Upper lobe of left lung (tissue), 6 donors: ENCODE measurements around the gene XPR1. TPM values are rescaled to one million over a fixed set of nuclear protein-coding genes. Genes with fewer than 3 reads are reported as not detected.

ENCODE experiments used
- ATAC-seq, 2 donors: fragments of 200-7000 bp; cut with Tn5 transposase; one replicate each; pipeline ENCODE4 v1.9.1; 2022; ENCODE audit warnings: mild to moderate bottlenecking in 2 of 2, moderate library complexity in 2 of 2; ENCODE audit not compliant: low FRiP score in 2 of 2
- DNase-seq, 2 donors: peaks; one replicate each; pipeline ENCODE4 v3.0.0-alpha.2; 2019 to 2020
- H3K27ac ChIP-seq, 4 donors: fragments of 200-600 bp; sonication (generic); one replicate each; pipeline ENCODE4 v1.5.1; 2016 to 2019
- H3K27me3 ChIP-seq, 4 donors: fragments of 200-600 bp; sonication (generic); one replicate each; pipeline ENCODE4 v1.5.1; 2017 to 2019
- H3K36me3 ChIP-seq, 4 donors: fragments of 200-600 bp; sonication (generic); one replicate each; pipeline ENCODE4 v1.5.1; 2016 to 2019
- H3K4me1 ChIP-seq, 4 donors: fragments of 200-600 bp; sonication (generic); one replicate each; pipeline ENCODE4 v1.5.1; 2018 to 2019
- H3K4me3 ChIP-seq, 4 donors: fragments of 200-600 bp; sonication (generic); one replicate each; pipeline ENCODE4 v1.5.1; 2017 to 2019; ENCODE audit warnings: mild to moderate bottlenecking in 2 of 4, moderate library complexity in 1 of 4
- H3K9me3 ChIP-seq, 4 donors: fragments of 200-600 bp; sonication (generic); one replicate each; pipeline ENCODE4 v1.5.1; 2018 to 2019
- EP300 ChIP-seq, 4 donors: sonication (generic); formaldehyde crosslinking; IDR thresholded peaks; one replicate each; pipeline ENCODE4 v1.5.1; 2017; ENCODE audit warnings: antibody characterized with exemption in 4 of 4, control low read depth in 2 of 4
- POLR2A ChIP-seq, 4 donors: fragments of 450-650 bp; IDR thresholded peaks; one replicate each; pipeline ENCODE4 v1.5.1; 2016 to 2017; ENCODE audit warnings: antibody characterized with exemption in 4 of 4, mild to moderate bottlenecking in 2 of 4
- POLR2AphosphoS5 ChIP-seq, 2 donors: sonication (generic); formaldehyde crosslinking; IDR thresholded peaks; one replicate each; pipeline ENCODE4 v1.5.1; 2017; ENCODE audit warnings: antibody characterized with exemption in 2 of 2
- WGBS, 2 donors: methylation state at CpG; one replicate each; pipeline ENCODE4 v1.1.5; 2017 to 2018; 5-methylcytosine and 5-hydroxymethylcytosine counted together
- total RNA-seq, 6 donors: library from RNA; depleted of rRNA in 4 of 6; stranded (reverse); fragments of >200 nt in 4 of 6; gene quantifications; one replicate each; pipeline versions ENCODE4 v1.1.0 to v1.2.1, GENCODE V29; 2016 to 2021
- TF ChIP-seq, protein P1 (sequence below), 6 experiments: fragments of 450-650 bp in 4 of 6; fragments of 200-600 bp in 2 of 6; sonication (generic) in 2 of 6; IDR thresholded peaks; one replicate each; pipeline ENCODE4 v1.5.1; 2016 to 2019; ENCODE audit warnings: antibody characterized with exemption in 6 of 6
- donor health status: DM: no; HTN: no; CAD: no; lungs with moderate emphysema.
- donor health status: DM: no; HTN: yes; CAD: no; lungs with severe emphysema.

XPR1 gene
- total RNA-seq, 6 donors from 2014 or later = 21.3 to 30.2 (median 25.3) TPM

- Histone ChIP-seq H3K4me3 (no peak overlapping the region), H3K27me3 (no peaks in the 10 kb centered on the region), H3K4me1 (peaks cover 9 to 23% (median 17%) of the 10 kb centered on the region in 4 donors), H3K9me3 (no peaks in the 10 kb centered on the region), H3K27ac (no peak overlapping the region), H3K36me3 (no peaks in the 10 kb centered on the region)
- no peak for TF ChIP-seq EP300 (IDR thresholded peaks at IDR 0.05)
- TF ChIP-seq POLR2AphosphoS5 (IDR thresholded peaks at IDR 0.05) = no peak
- TF ChIP-seq, protein P1, sequence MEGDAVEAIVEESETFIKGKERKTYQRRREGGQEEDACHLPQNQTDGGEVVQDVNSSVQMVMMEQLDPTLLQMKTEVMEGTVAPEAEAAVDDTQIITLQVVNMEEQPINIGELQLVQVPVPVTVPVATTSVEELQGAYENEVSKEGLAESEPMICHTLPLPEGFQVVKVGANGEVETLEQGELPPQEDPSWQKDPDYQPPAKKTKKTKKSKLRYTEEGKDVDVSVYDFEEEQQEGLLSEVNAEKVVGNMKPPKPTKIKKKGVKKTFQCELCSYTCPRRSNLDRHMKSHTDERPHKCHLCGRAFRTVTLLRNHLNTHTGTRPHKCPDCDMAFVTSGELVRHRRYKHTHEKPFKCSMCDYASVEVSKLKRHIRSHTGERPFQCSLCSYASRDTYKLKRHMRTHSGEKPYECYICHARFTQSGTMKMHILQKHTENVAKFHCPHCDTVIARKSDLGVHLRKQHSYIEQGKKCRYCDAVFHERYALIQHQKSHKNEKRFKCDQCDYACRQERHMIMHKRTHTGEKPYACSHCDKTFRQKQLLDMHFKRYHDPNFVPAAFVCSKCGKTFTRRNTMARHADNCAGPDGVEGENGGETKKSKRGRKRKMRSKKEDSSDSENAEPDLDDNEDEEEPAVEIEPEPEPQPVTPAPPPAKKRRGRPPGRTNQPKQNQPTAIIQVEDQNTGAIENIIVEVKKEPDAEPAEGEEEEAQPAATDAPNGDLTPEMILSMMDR (IDR thresholded peaks at IDR 0.05) = no peak
- no peak for TF ChIP-seq POLR2A (IDR thresholded peaks at IDR 0.05)
- no peak for ATAC-seq
- DNase-seq = no peak
- WGBS, 2 donors = 87 to 94% methylated on average over 4 of the region's 4 CpGs
Measured at GRCh38 chr1:180620581-180620980, 11.2 kb upstream of the XPR1 start.

DNA sequence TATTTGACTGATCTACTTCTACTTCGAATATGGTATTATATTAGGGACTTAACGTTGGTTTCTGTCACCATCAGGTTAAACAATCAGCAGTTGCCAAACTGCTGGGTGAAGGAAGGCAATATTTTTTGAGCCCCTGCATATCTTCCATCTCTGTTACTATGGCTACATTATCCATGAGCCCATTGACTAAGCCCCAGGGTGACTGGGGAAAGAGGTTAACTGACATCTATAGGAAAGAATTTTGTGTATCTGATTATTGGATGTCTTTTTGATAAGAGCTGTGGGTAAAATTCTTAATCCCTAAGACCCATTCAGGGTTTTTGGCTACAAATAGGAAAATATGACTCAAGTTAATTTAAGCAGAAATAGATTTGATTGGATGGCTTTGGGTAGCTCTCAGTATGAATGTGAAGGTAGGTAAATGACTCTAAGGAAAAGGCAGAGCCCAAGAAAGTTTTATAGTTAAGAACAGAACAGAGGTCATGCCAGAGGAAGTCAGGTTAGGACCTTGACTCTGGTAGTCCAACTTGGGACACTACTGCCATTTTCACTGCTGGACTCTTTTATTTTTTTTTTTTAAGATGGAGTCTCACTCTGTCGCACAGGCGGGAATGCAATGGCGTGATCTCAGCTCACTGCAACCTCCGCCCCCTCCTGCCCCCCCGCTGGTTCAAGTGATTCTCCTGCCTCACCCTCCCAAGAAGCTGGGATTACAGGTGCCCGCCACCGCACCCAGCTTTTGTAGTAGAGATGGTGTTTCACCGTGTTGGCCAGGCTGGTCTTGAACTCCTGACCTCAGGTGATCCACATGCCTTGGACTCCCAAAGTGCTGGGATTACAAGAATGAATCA is 8.9 kb upstream of the XPR1 start:
- no peak overlapping the region for H3K4me3 ChIP-seq
- 94 to 98% methylated on average over 10 of the region's 10 CpGs for WGBS, 2 donors
- H3K27me3 ChIP-seq = no peaks in the 10 kb centered on the region
- DNase-seq = no peak
- H3K4me1 ChIP-seq = peaks cover 0 to 2% (median under 1%) of the 10 kb centered on the region in 4 donors
- no peak for TF ChIP-seq POLR2A (IDR thresholded peaks at IDR 0.05)
- TF ChIP-seq, protein P1 (IDR thresholded peaks at IDR 0.05) = no peak
- no peak for TF ChIP-seq EP300 (IDR thresholded peaks at IDR 0.05)
- TF ChIP-seq POLR2AphosphoS5 (IDR thresholded peaks at IDR 0.05) = no peak
- no peak overlapping the region for H3K27ac ChIP-seq
- no peaks in the 10 kb centered on the region for H3K9me3 ChIP-seq
- no peak for ATAC-seq
- no peaks in the 10 kb centered on the region for H3K36me3 ChIP-seq

- WGBS, 2 donors = 60 to 83% methylated on average over 3 of the region's 3 CpGs
- Histone ChIP-seq H3K27me3 (no peaks in the 10 kb centered on the region), H3K4me1 (no peaks in the 10 kb centered on the region), H3K36me3 (no peaks in the 10 kb centered on the region), H3K4me3 (no peak overlapping the region), H3K9me3 (no peaks in the 10 kb centered on the region), H3K27ac (no peak overlapping the region)
- TF ChIP-seq POLR2A (IDR thresholded peaks at IDR 0.05) = no peak
- TF ChIP-seq, protein P1 (IDR thresholded peaks at IDR 0.05) = no peak
- TF ChIP-seq EP300 (IDR thresholded peaks at IDR 0.05) = no peak
- TF ChIP-seq POLR2AphosphoS5 (IDR thresholded peaks at IDR 0.05) = no peak
- ATAC-seq (no peak), DNase-seq (no peak)
Measured at GRCh38 chr1:180623579-180624347, 8.1 kb upstream of the XPR1 start.

DNA sequence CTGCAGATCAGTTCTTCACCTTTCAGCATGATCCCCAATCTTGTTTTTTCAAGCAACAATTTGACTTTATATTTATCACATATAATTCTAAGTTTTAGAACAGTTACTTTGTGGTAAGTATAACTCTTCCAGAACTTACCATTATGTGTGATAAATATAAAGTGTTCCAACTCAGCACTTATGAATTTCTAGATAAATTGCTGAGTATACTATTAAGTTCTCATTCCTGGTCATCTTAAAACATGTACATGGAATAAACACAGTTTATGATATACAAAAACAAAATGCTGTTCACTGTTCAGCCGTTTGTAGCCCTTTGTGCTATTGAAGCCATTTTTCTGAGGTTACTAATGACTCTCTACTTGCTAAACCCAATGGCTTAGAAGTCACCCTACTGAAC is 5.1 kb upstream of the XPR1 start:
- ATAC-seq (no peak), DNase-seq (no peak)
- H3K27ac ChIP-seq = no peak overlapping the region
- 59 to 61% methylated on average over 1 of the region's 1 CpG for WGBS, 2 donors
- no peaks in the 10 kb centered on the region for H3K9me3 ChIP-seq
- no peaks in the 10 kb centered on the region for H3K36me3 ChIP-seq
- TF ChIP-seq, protein P1 (IDR thresholded peaks at IDR 0.05) = no peak
- TF ChIP-seq POLR2A (IDR thresholded peaks at IDR 0.05) (no peak), EP300 (IDR thresholded peaks at IDR 0.05) (no peak), POLR2AphosphoS5 (IDR thresholded peaks at IDR 0.05) (no peak)
- H3K4me1 ChIP-seq = peaks cover 0 to 7% (median 6%) of the 10 kb centered on the region in 4 donors
- no peaks in the 10 kb centered on the region for H3K27me3 ChIP-seq
- H3K4me3 ChIP-seq = no peak overlapping the region
